Mesenchymal stem cell (in vitro differentiated cells and primary cell): Measurements from ENCODE around the gene KRTAP4-3.
"Not testable (repeated sequence)": the region's sequence is repeated elsewhere in the genome, so short reads cannot be mapped to it uniquely, and the experiment has no call there.

Experiments
- DNase-seq: peaks from one replicate; pipeline ENCODE4 v3.0.0-alpha.2; 2013
- H2AFZ ChIP-seq: one replicate; pipeline ENCODE4 v1.6.1; 2013; ENCODE audit warnings: low read depth, mild to moderate bottlenecking, control low read depth, inconsistent platforms, low read length, moderate library complexity
- H2AK5ac ChIP-seq: 2 replicates; pipeline ENCODE4 v1.6.1; 2013; ENCODE audit warnings: low read length, moderate library complexity, mild to moderate bottlenecking, inconsistent platforms; ENCODE audit not compliant: severe bottlenecking
- H2BK120ac ChIP-seq: one replicate; pipeline ENCODE4 v1.6.1; 2013; ENCODE audit warnings: low read depth, mild to moderate bottlenecking, inconsistent platforms, low read length, moderate library complexity
- H2BK12ac ChIP-seq, 2 experiments: one replicate each; pipeline ENCODE4 v1.6.1; 2013; ENCODE audit warnings: inconsistent platforms in 2 of 2, low read length in 2 of 2, mild to moderate bottlenecking in 2 of 2, moderate library complexity in 2 of 2, control low read depth in 1 of 2
- H2BK15ac ChIP-seq: one replicate; pipeline ENCODE4 v1.6.1; 2013; ENCODE audit warnings: mild to moderate bottlenecking, low read depth, inconsistent platforms; ENCODE audit not compliant: poor library complexity, severe bottlenecking
- H2BK5ac ChIP-seq: 2 replicates; pipeline ENCODE4 v1.6.1; 2013; ENCODE audit warnings: low read depth, mild to moderate bottlenecking, low read length, control low read depth, inconsistent platforms; ENCODE audit not compliant: poor library complexity, severe bottlenecking
- H3K14ac ChIP-seq, 2 experiments: one replicate each; pipeline ENCODE4 v1.6.1; 2013; ENCODE audit warnings: inconsistent platforms in 2 of 2, low read length in 2 of 2, control low read depth in 1 of 2, mild to moderate bottlenecking in 1 of 2, moderate library complexity in 1 of 2
- H3K18ac ChIP-seq, 2 experiments: one replicate each; pipeline ENCODE4 v1.6.1; 2013; ENCODE audit warnings: inconsistent platforms in 2 of 2, low read length in 2 of 2, control low read depth in 1 of 2, low read depth in 1 of 2, mild to moderate bottlenecking in 1 of 2
- H3K23ac ChIP-seq, 2 experiments: one replicate each; pipeline ENCODE4 v1.6.1; 2013; ENCODE audit warnings: inconsistent platforms in 2 of 2, low read length in 2 of 2, mild to moderate bottlenecking in 2 of 2, moderate library complexity in 2 of 2, control low read depth in 1 of 2
- H3K27ac ChIP-seq: 2 replicates; pipeline ENCODE4 v1.5.1; 2013; ENCODE audit warnings: mild to moderate bottlenecking, moderate library complexity, low read length, control low read depth, inconsistent platforms; ENCODE audit not compliant: poor library complexity, severe bottlenecking
- H3K27me3 ChIP-seq, 2 experiments: 2 replicates each; pipeline versions ENCODE4 v1.6.1 to v1.7.0; 2013; ENCODE audit warnings: low read length in 2 of 2, mild to moderate bottlenecking in 2 of 2, moderate library complexity in 2 of 2, control low read depth in 1 of 2, inconsistent platforms in 1 of 2; ENCODE audit not compliant: control insufficient read depth in 1 of 2, insufficient read depth in 1 of 2
- H3K36me3 ChIP-seq, 2 experiments: 2 replicates each; pipeline versions ENCODE4 v1.6.1 to v1.7.0; 2013; ENCODE audit warnings: low read length in 2 of 2, control low read depth in 1 of 2, inconsistent platforms in 1 of 2, low read depth in 1 of 2, mild to moderate bottlenecking in 1 of 2; ENCODE audit not compliant: insufficient read depth in 2 of 2, control insufficient read depth in 1 of 2
- H3K4ac ChIP-seq, 2 experiments: one replicate each; pipeline ENCODE4 v1.6.1; 2013; ENCODE audit warnings: inconsistent platforms in 2 of 2, low read length in 2 of 2, mild to moderate bottlenecking in 2 of 2, moderate library complexity in 2 of 2, control low read depth in 1 of 2, low read depth in 1 of 2
- H3K4me1 ChIP-seq: 2 replicates; pipeline ENCODE4 v1.6.1; 2013; ENCODE audit warnings: low read depth, low read length, control low read depth; ENCODE audit not compliant: control insufficient read depth, insufficient read depth
- H3K4me2 ChIP-seq: 2 replicates; pipeline ENCODE4 v1.6.1; 2013; ENCODE audit warnings: low read length, mild to moderate bottlenecking, inconsistent platforms; ENCODE audit not compliant: poor library complexity, severe bottlenecking
- H3K4me3 ChIP-seq, 2 experiments: 2 replicates each; pipeline versions ENCODE4 v1.5.1 to v1.7.0; 2013; ENCODE audit warnings: low read length in 2 of 2, mild to moderate bottlenecking in 2 of 2, control low read depth in 1 of 2, low read depth in 1 of 2; ENCODE audit not compliant: insufficient read depth in 1 of 2
- H3K79me1 ChIP-seq: replicated peaks from 2 replicates; pipeline ENCODE4 v1.6.1; 2013; ENCODE audit warnings: mild to moderate bottlenecking, control low read depth, low read length, inconsistent platforms; ENCODE audit not compliant: poor library complexity, severe bottlenecking
- H3K9ac ChIP-seq: 2 replicates; pipeline ENCODE4 v1.7.0; 2013; ENCODE audit warnings: mild to moderate bottlenecking, low read length, moderate library complexity
- H3K9me3 ChIP-seq: 2 replicates; pipeline ENCODE4 v1.7.0; 2013; ENCODE audit warnings: mild to moderate bottlenecking, low read length; ENCODE audit not compliant: control insufficient read depth
- H4K8ac ChIP-seq: one replicate; pipeline ENCODE4 v1.6.1; 2013; ENCODE audit warnings: inconsistent platforms, mild to moderate bottlenecking, low read length, moderate library complexity
- H4K91ac ChIP-seq: one replicate; pipeline ENCODE4 v1.6.1; 2013; ENCODE audit warnings: mild to moderate bottlenecking, low read length, inconsistent platforms
- WGBS: methylation state at CpG from one replicate; pipeline ENCODE4 v1.1.7; 2013; ENCODE audit warnings: mixed read lengths; 5-methylcytosine and 5-hydroxymethylcytosine counted together

KRTAP4-3 gene

DNA sequence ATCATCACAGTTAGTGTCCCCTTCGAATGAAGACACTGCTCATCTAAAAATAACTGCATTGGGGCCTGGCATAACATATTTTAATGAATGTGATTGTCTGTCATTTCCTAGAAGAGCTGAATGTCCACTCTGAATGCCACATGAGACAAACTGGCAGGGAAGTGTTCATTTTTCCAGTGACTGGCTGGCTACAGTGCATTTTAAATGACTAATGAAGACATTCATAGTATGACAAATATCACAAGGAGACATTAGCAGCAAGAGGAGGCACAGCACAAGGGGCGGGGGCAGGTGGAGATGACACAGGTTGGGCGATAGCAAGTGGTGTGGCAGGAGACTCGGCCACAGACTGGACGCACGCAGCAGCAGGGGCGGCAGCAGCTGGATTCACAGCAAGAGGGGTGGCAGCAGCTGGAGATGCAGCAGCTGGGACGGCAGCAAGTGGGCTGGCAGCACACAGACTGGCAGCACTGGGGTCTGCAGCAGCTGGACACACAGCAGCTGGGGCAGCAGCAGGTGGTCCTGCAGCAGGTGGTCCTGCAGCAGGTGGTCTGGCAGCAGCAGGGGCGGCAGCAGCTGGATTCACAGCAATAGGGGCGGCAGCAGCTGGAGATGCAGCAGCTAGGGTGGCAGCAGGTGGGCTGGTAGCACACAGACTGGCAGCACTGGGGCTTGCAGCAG is 18.9 kb downstream of the KRTAP4-3 start:
- H4K91ac ChIP-seq, H3K4me3 ChIP-seq, DNase-seq, H2BK120ac ChIP-seq, H3K18ac ChIP-seq, H3K23ac ChIP-seq, H3K4me1 ChIP-seq, H3K4me2 ChIP-seq, H3K27me3 ChIP-seq, H2BK15ac ChIP-seq, H3K36me3 ChIP-seq, H2BK5ac ChIP-seq, H3K79me1 ChIP-seq, H4K8ac ChIP-seq, H3K9me3 ChIP-seq, H3K14ac ChIP-seq, H3K9ac ChIP-seq, H2BK12ac ChIP-seq, H3K27ac ChIP-seq, H2AK5ac ChIP-seq, H2AFZ ChIP-seq, H3K4ac ChIP-seq: not testable (repeated sequence)
- WGBS, result 80% methylated on average over 10 of the region's 10 CpGs

DNA sequence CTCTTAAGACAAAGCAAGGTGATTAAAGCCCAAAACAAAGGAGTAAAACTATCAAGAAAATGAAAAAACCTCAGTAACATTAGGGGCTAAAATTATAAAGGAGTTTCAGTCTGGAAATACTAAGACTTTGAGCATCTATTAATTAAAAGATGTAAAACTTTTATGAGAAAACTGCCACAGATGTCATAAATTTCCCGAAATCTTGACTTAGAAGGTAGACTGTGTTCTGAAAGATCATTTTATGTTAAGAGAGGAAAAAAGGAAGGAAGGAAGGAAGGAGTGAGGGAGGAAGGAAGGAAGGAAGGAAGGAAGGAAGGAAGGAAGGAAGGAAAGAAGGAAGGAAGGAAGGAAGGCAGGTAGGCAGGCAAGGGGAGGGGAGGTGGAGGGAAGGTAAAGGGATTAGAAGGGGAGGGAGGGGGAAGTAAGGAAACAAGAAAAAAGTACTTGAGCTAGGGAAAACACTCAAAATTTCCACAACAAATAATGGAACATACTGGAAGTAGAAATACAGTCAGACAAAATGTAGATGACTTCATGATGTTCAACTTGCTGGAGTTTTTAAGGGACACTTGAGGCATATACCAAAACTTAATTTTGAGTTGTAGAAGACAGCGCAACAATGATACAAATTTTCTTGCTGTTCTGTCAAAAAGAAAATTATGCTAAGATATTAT is 20.4 kb downstream of the KRTAP4-3 start:
- H3K27me3 ChIP-seq, result no peaks in the 10 kb centered on the region
- no peak overlapping the region for H2AFZ ChIP-seq
- H3K4ac ChIP-seq, result no peak overlapping the region
- H2BK15ac ChIP-seq, result no peak overlapping the region
- no peak overlapping the region for H2BK5ac ChIP-seq
- H3K14ac ChIP-seq, result no peak overlapping the region
- no peak overlapping the region for H4K91ac ChIP-seq
- no peaks in the 10 kb centered on the region for H3K36me3 ChIP-seq
- H2BK12ac ChIP-seq, result no peak overlapping the region
- no peak overlapping the region for H3K23ac ChIP-seq
- no peaks in the 10 kb centered on the region for H3K4me1 ChIP-seq
- H3K9ac ChIP-seq, result no peak overlapping the region
- H4K8ac ChIP-seq, result no peak overlapping the region
- no peaks in the 10 kb centered on the region for H3K79me1 ChIP-seq
- H3K9me3 ChIP-seq, result peaks cover 11% of the 10 kb centered on the region
- no peak overlapping the region for H2AK5ac ChIP-seq
- no peak overlapping the region for H3K4me3 ChIP-seq
- WGBS, result 76% methylated on average over 1 of the region's 2 CpGs
- H3K4me2 ChIP-seq, result no peak overlapping the region
- H3K18ac ChIP-seq, result no peak overlapping the region
- no peak for DNase-seq
- H2BK120ac ChIP-seq, result no peak overlapping the region
- no peak overlapping the region for H3K27ac ChIP-seq

DNA sequence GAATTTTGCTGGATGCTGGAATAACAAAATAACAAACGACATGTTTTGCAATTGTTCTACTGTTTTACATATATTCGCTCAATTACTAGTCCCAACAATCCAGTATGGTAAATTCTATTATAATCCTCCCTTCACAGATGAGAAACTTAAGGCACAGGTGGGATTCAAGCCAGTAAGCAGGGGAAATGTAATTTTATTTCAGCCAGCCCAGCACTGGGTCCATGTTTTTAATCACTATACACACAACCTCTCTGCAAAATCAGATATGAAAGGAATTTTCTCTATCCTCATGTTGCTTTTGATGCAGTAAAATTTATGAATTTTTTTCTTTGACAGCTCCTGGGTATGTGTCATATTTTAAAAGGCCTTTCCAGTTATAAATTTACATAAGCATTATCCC is 22.8 kb downstream of the KRTAP4-3 start:
- Histone ChIP-seq H3K23ac (no peak overlapping the region), H4K91ac (no peak overlapping the region), H3K9me3 (peaks cover 11% of the 10 kb centered on the region), H3K9ac (no peak overlapping the region), H2BK12ac (no peak overlapping the region), H3K4me1 (peaks cover 2% of the 10 kb centered on the region), H3K4me3 (no peak overlapping the region), H2AK5ac (no peak overlapping the region), H3K14ac (no peak overlapping the region), H3K4me2 (no peak overlapping the region), H2BK5ac (no peak overlapping the region), H3K4ac (no peak overlapping the region), H2AFZ (no peak overlapping the region), H4K8ac (no peak overlapping the region), H2BK15ac (no peak overlapping the region), H3K27me3 (no peaks in the 10 kb centered on the region), H3K36me3 (peaks cover 0 to under 1% of the 10 kb centered on the region in 2 experiments), H3K27ac (no peak overlapping the region), H3K18ac (no peak overlapping the region), H3K79me1 (no peaks in the 10 kb centered on the region), H2BK120ac (no peak overlapping the region)
- 92% methylated on average over 2 of the region's 2 CpGs for WGBS
- DNase-seq, result no peak

DNA sequence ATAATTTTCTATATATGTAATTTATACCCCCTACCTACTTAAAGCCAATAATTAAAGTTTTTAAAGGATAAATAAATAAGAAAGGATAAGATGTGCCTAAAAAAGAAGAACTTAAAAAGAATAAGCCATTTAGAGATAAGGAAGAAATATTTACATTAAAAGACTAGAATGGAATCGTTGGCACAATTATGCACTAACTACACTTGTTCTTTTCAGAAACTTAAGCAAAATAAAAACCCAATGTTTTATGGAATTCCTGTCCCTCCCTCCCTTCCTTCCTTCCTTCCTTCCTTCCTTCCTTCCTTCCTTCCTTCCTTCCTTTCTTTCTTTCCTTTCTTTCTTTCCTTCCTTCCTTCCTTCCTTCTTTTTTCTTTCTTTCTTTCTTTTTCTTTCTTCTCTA is 23.2 kb downstream of the KRTAP4-3 start:
- Histone ChIP-seq H3K9ac (no peak overlapping the region), H3K14ac (no peak overlapping the region), H2AK5ac (no peak overlapping the region), H2BK120ac (no peak overlapping the region), H2BK15ac (no peak overlapping the region), H4K91ac (no peak overlapping the region), H3K79me1 (no peaks in the 10 kb centered on the region), H3K4me3 (no peak overlapping the region), H3K9me3 (peaks cover 11% of the 10 kb centered on the region), H2BK5ac (no peak overlapping the region), H2AFZ (no peak overlapping the region), H2BK12ac (no peak overlapping the region), H3K23ac (no peak overlapping the region), H3K27ac (no peak overlapping the region), H3K36me3 (peaks cover 0 to 4% of the 10 kb centered on the region in 2 experiments), H3K4me1 (peaks cover 6% of the 10 kb centered on the region), H3K18ac (no peak overlapping the region), H3K4ac (no peak overlapping the region), H4K8ac (no peak overlapping the region), H3K27me3 (no peaks in the 10 kb centered on the region), H3K4me2 (no peak overlapping the region)
- 96% methylated on average over 1 of the region's 1 CpG for WGBS
- no peak for DNase-seq
